ENCODE measurements around the gene ASB18.

ASB18 gene

DNA sequence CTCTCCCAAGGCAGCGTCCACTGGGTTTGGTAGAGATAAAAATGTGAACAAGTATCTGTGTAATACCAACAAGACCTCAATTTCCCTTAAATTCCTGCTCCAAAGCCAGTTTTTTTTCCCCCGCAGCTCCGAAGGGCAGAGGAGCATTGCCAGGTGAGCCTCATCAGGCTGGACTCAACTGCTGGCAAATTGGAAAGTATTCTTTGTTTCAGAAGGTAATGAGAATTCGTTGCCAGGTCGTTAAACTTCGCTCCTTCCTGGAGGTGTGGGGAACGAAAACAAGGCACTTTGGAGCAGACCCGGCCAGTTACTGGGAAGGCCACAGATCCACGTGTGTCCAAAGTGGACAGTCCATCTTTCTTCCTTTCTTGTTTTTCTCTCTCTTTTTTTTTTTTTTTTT lies 30.4 kb upstream of the ASB18 start:
- no peaks in the 10 kb centered on the region for H3K79me2 ChIP-seq (ENCODE audit: low read length)
- no peak overlapping the region for H3K27ac ChIP-seq (ENCODE audit: low read length)
- H3K9me3 ChIP-seq (ENCODE audit: insufficient read depth, low read length), result no peaks in the 10 kb centered on the region
- no peak overlapping the region for H2AFZ ChIP-seq (ENCODE audit: low read depth, low read length)
- no peaks in the 10 kb centered on the region for H3K27me3 ChIP-seq (ENCODE audit: low read depth, low read length)
- no peak overlapping the region for H3K9ac ChIP-seq (ENCODE audit: low read length)
- H3K4me1 ChIP-seq (ENCODE audit: low read length), result no peaks in the 10 kb centered on the region
- TF ChIP-seq, protein P1, sequence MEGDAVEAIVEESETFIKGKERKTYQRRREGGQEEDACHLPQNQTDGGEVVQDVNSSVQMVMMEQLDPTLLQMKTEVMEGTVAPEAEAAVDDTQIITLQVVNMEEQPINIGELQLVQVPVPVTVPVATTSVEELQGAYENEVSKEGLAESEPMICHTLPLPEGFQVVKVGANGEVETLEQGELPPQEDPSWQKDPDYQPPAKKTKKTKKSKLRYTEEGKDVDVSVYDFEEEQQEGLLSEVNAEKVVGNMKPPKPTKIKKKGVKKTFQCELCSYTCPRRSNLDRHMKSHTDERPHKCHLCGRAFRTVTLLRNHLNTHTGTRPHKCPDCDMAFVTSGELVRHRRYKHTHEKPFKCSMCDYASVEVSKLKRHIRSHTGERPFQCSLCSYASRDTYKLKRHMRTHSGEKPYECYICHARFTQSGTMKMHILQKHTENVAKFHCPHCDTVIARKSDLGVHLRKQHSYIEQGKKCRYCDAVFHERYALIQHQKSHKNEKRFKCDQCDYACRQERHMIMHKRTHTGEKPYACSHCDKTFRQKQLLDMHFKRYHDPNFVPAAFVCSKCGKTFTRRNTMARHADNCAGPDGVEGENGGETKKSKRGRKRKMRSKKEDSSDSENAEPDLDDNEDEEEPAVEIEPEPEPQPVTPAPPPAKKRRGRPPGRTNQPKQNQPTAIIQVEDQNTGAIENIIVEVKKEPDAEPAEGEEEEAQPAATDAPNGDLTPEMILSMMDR (IDR thresholded peaks at IDR 0.05; ENCODE audit: low read depth, low read length), result no peak
- TF ChIP-seq EZH2phosphoT487 (IDR thresholded peaks at IDR 0.05; ENCODE audit: low read depth), result no peak
- H3K36me3 ChIP-seq (replicated peaks; ENCODE audit: low read depth, low read length), result no peaks in the 10 kb centered on the region
- H3K4me2 ChIP-seq (ENCODE audit: low read length), result no peak overlapping the region
- H4K20me1 ChIP-seq (ENCODE audit: insufficient read depth, low read length), result no peaks in the 10 kb centered on the region
- H3K4me3 ChIP-seq (ENCODE audit: low read length), result no peak overlapping the region

DNA sequence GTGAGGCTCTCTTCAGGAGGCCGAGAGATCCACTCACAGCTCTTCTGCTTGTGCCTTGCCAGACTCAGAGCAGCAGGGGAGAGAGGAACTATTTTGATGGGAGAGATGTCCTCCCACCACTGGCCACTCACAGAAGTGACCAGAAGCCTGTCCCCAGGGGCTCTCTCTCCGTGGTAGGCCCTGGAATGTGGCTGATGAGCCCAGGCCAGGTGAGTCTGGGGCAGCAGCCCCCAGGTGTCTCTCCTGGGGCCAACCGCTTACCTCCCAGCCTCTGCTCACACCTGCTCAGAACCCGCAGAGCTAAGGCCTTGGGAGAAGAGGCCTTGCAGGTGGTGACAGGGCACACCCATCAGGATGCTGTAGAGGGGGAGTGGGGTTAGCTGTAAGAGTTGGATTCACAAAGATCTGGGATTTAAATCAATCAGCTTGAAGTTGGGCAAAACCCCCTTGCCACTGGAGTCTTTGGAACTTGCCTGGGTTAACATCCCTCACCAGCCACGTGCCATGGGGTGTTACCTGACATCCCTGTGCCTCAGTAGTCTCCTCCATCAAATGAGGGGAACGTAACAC lies 29.1 kb upstream of the ASB18 start:
- Histone ChIP-seq H3K27ac (ENCODE audit: low read length) (no peak overlapping the region), H4K20me1 (ENCODE audit: insufficient read depth, low read length) (no peaks in the 10 kb centered on the region)
- TF ChIP-seq, protein P1 (IDR thresholded peaks at IDR 0.05; ENCODE audit: low read depth, low read length), result no peak
- TF ChIP-seq EZH2phosphoT487 (IDR thresholded peaks at IDR 0.05; ENCODE audit: low read depth), result no peak

DNA sequence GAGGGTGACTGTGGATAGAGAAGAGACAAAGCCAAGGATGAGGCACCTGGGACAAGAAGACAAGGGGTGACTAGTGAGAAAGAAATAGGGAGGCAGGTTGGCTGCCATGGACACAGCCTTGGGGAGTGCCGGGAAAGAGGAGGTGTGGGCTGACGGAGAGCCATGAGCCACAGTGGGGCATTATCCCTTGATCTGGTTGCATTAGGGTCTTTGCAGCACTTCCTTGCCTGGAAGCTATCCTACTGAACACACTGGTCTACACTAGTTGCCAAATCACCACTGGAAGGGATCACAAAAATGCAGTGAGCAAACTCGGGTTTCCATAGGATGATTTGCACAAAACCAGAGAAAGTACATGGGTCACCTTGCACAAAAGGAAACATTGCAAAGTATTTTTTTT lies 27.7 kb upstream of the ASB18 start:
- Histone ChIP-seq H3K9ac (ENCODE audit: low read length) (no peak overlapping the region), H3K27me3 (ENCODE audit: low read depth, low read length) (no peaks in the 10 kb centered on the region), H2AFZ (ENCODE audit: low read depth, low read length) (no peak overlapping the region), H3K9me3 (ENCODE audit: insufficient read depth, low read length) (no peaks in the 10 kb centered on the region), H3K36me3 (replicated peaks; ENCODE audit: low read depth, low read length) (no peaks in the 10 kb centered on the region), H3K27ac (ENCODE audit: low read length) (no peak overlapping the region), H4K20me1 (ENCODE audit: insufficient read depth, low read length) (no peaks in the 10 kb centered on the region), H3K79me2 (ENCODE audit: low read length) (no peaks in the 10 kb centered on the region), H3K4me3 (ENCODE audit: low read length) (no peak overlapping the region), H3K4me2 (ENCODE audit: low read length) (no peak overlapping the region), H3K4me1 (ENCODE audit: low read length) (peaks cover 6% of the 10 kb centered on the region)
- no peak for TF ChIP-seq EZH2phosphoT487 (IDR thresholded peaks at IDR 0.05; ENCODE audit: low read depth)
- TF ChIP-seq, protein P1 (IDR thresholded peaks at IDR 0.05; ENCODE audit: low read depth, low read length), result no peak

More for the DNA sequence above, 29.1 kb upstream of the ASB18 start:
- Histone ChIP-seq H3K4me3 (ENCODE audit: low read length) (no peak overlapping the region), H2AFZ (ENCODE audit: low read depth, low read length) (no peak overlapping the region), H3K4me2 (ENCODE audit: low read length) (no peak overlapping the region), H3K36me3 (replicated peaks; ENCODE audit: low read depth, low read length) (no peaks in the 10 kb centered on the region), H3K4me1 (ENCODE audit: low read length) (peaks cover under 1% of the 10 kb centered on the region), H3K27me3 (ENCODE audit: low read depth, low read length) (no peaks in the 10 kb centered on the region), H3K79me2 (ENCODE audit: low read length) (no peaks in the 10 kb centered on the region), H3K9ac (ENCODE audit: low read length) (no peak overlapping the region), H3K9me3 (ENCODE audit: insufficient read depth, low read length) (no peaks in the 10 kb centered on the region)

DNA sequence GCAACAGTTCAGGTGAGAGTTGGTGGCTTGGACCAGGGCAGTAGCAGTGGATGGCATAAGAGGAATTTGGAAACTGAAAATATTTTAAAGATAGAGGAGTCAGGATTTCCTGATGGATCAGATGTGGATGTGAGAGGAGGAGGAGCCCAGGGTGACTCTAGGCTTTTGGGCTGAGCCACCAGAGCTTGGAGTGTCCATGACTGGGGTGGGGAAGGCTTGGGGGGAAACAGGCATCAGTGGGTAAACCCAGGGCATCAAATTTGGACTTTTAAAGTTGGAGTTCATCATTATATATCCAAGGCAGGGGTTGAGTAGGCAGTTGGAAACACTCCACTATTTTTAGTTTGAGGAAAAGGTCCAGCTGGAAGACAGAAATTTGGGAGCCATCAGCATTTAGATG lies 27.3 kb upstream of the ASB18 start:
- Histone ChIP-seq H3K4me1 (ENCODE audit: low read length) (peaks cover 6% of the 10 kb centered on the region), H3K4me2 (ENCODE audit: low read length) (no peak overlapping the region), H3K36me3 (replicated peaks; ENCODE audit: low read depth, low read length) (no peaks in the 10 kb centered on the region), H3K9me3 (ENCODE audit: insufficient read depth, low read length) (no peaks in the 10 kb centered on the region), H4K20me1 (ENCODE audit: insufficient read depth, low read length) (no peaks in the 10 kb centered on the region), H3K9ac (ENCODE audit: low read length) (no peak overlapping the region), H3K79me2 (ENCODE audit: low read length) (no peaks in the 10 kb centered on the region), H3K4me3 (ENCODE audit: low read length) (no peak overlapping the region), H3K27me3 (ENCODE audit: low read depth, low read length) (no peaks in the 10 kb centered on the region), H2AFZ (ENCODE audit: low read depth, low read length) (no peak overlapping the region), H3K27ac (ENCODE audit: low read length) (no peak overlapping the region)
- TF ChIP-seq, protein P1 (IDR thresholded peaks at IDR 0.05; ENCODE audit: low read depth, low read length), result no peak
- no peak for TF ChIP-seq EZH2phosphoT487 (IDR thresholded peaks at IDR 0.05; ENCODE audit: low read depth)

Measured in OCI-LY3 (cell line).